Measurements from ENCODE around the gene AGBL1. TPM values are rescaled to one million over a fixed set of nuclear protein-coding genes. Genes with fewer than 3 reads are reported as not detected.
A peak's percentile ranks its signal among the peaks of the same experiment; 100 is the strongest.

The AGBL1 gene
- total RNA-seq, 1 experiment from 2014 or later = not detected

GRCh38 chr15:86935841-86936240 lies 856.2 kb downstream of the AGBL1 start:
- DNase-seq = peak; percentile 67
- Histone ChIP-seq H2AFZ (ENCODE audit: low read length) (no peak overlapping the region), H3K79me2 (ENCODE audit: insufficient read depth, low read length) (no peaks in the 10 kb centered on the region), H2BK5ac (ENCODE audit: insufficient read length, low read length) (no peak overlapping the region), H4K20me1 (ENCODE audit: control insufficient read depth, insufficient read depth, insufficient read length) (no peaks in the 10 kb centered on the region), H2BK20ac (ENCODE audit: low read depth, low read length, poor library complexity, severe bottlenecking) (no peak overlapping the region), H4K91ac (ENCODE audit: insufficient read length, low read depth, low read length) (no peak overlapping the region), H3K56ac (ENCODE audit: insufficient read length, low read depth, low read length) (no peak overlapping the region), H2AK5ac (ENCODE audit: insufficient read length, low read length) (no peak overlapping the region), H3K23me2 (ENCODE audit: insufficient read length, low read depth, low read length, poor library complexity, severe bottlenecking) (no peaks in the 10 kb centered on the region), H3T11ph (ENCODE audit: low read length) (no peak overlapping the region), H3K4me2 (ENCODE audit: insufficient read depth, insufficient read length, low read length) (no peak overlapping the region), H4K5ac (ENCODE audit: insufficient read length, low read depth, low read length) (no peak overlapping the region), H3K18ac (ENCODE audit: insufficient read length, low read depth, low read length) (no peak overlapping the region), H4K8ac (replicated peaks; ENCODE audit: insufficient read length, low read depth, low read length) (no peak overlapping the region), H3K23ac (ENCODE audit: insufficient read length, low read depth, low read length) (no peak overlapping the region), H3K4ac (ENCODE audit: low read depth, low read length) (no peak overlapping the region), H3K4me1 (ENCODE audit: insufficient read depth, low read length) (no peaks in the 10 kb centered on the region), H2BK15ac (ENCODE audit: low read depth, low read length) (no peak overlapping the region), H3K27ac (ENCODE audit: insufficient read length, low read depth, low read length) (no peak overlapping the region), H2BK120ac (ENCODE audit: low read depth, low read length, poor library complexity, severe bottlenecking) (no peak overlapping the region), H3K14ac (ENCODE audit: insufficient read depth, low read length) (no peak overlapping the region), H2BK12ac (ENCODE audit: insufficient read length, low read depth, low read length) (no peak overlapping the region), H3K79me1 (ENCODE audit: insufficient read depth, low read depth, low read length, poor library complexity, severe bottlenecking) (no peaks in the 10 kb centered on the region), H3K9ac (ENCODE audit: extremely low read depth, insufficient read length, low read length) (no peak overlapping the region), H3K27me3 (ENCODE audit: insufficient read depth, low read length) (no peaks in the 10 kb centered on the region), H3K9me3 (ENCODE audit: control insufficient read depth, low read depth, low read length) (no peaks in the 10 kb centered on the region)
- H3K36me3 Mint-ChIP-seq (ENCODE audit: insufficient read depth in 1 of 3, low read depth in 3 of 3) = no peaks in the 10 kb centered on the region
- no CpG with 5 or more reads among the region's 8 CpGs for WGBS (ENCODE audit: extremely low coverage, insufficient read length, low lambda C conversion rate)
- H3K27ac Mint-ChIP-seq = no peak overlapping the region
- peak; percentile 59 for TF ChIP-seq CTCF (conservative IDR thresholded peaks at IDR 0.05)
- no peaks in the 10 kb centered on the region; a peak in 1 of 5 replicates for H3K9me3 Mint-ChIP-seq
- H3K4me1 Mint-ChIP-seq = peaks cover 5 to 12% of the 10 kb centered on the region in 2 experiments
- H3K27me3 Mint-ChIP-seq (ENCODE audit: low read depth) = no peaks in the 10 kb centered on the region; the same call in 1 of the 2 replicates
- H3K4me3 Mint-ChIP-seq = no peak overlapping the region

All from H9 (cell line).